ENCODE results near the gene IL15RA. TPM values are rescaled to one million over a fixed set of nuclear protein-coding genes. Genes with fewer than 3 reads are reported as not detected.

The IL15RA gene
- total RNA-seq, 1 donor from 2014 or later = not detected

DNA sequence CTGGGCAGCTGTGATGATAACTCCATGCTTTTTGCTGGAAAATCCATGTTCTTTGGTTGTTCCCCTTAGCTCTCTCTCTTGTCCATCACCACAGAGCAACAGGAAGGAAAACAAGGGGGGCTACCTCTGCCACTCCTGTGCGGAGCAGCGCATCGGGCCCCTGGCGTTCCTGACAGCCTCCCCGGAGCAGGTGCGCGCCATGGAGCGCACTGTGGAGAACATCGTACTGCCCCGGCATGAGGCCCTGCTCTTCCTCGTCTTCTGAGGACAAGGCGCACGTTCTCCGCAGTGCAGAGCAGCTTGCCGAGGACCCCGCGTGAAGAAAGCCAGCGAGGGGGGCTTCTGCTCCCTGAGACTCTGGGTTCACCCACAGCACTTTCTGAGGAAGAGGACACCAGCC is 40.3 kb downstream of the IL15RA start:
- Histone ChIP-seq H3K4me1 (no peaks in the 10 kb centered on the region), H4K20me1 (ENCODE audit: low read depth) (no peaks in the 10 kb centered on the region), H3K4me3 (no peak overlapping the region), H3K27me3 (no peaks in the 10 kb centered on the region), H3F3A (ENCODE audit: low read depth) (no peaks in the 10 kb centered on the region), H3K27ac (no peak overlapping the region), H3K9me3 (ENCODE audit: low read depth) (no peaks in the 10 kb centered on the region), H3K79me2 (ENCODE audit: low read depth) (no peaks in the 10 kb centered on the region), H3K36me3 (no peaks in the 10 kb centered on the region), H3K9ac (no peak overlapping the region), H2AFZ (replicated peaks) (no peak overlapping the region), H3K4me2 (no peak overlapping the region)
- Mint-ChIP-seq H3K36me3 (peaks cover 31% of the 10 kb centered on the region), H3K9me3 (no peaks in the 10 kb centered on the region), H3K4me3 (no peak overlapping the region), H3K4me1 (no peaks in the 10 kb centered on the region), H3K27ac (no peak overlapping the region), H3K27me3 (ENCODE audit: insufficient read depth, low read depth) (peaks cover 2% of the 10 kb centered on the region)
- DNase-seq (ENCODE audit: low spot score) = no peak
- TF ChIP-seq EZH2 (IDR thresholded peaks at IDR 0.05) = no peak

DNA sequence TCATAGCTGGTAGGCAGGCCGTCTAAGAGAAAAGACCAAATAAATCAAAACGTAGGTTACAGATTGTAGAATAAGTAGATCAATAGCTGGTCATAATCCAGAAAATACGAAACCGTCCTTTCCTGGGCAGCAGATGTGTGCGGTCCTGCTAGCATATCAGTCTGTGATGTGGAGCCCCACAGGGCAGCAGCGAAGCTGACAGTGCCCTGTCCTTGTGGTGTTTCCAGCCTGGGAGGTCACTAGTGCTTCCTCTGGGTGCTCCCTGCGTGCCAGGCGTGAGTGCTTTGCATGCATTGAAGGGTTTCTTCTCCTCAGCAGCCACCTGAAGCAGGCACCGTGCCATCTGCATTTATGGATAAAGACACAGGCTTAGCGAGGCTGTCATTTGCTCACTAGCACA is 41.7 kb downstream of the IL15RA start:
- H3F3A ChIP-seq (ENCODE audit: low read depth) = no peaks in the 10 kb centered on the region
- no peaks in the 10 kb centered on the region for H3K79me2 ChIP-seq (ENCODE audit: low read depth)
- no peak overlapping the region for H3K4me3 ChIP-seq
- no peak for DNase-seq (ENCODE audit: low spot score)
- no peaks in the 10 kb centered on the region for H3K9me3 ChIP-seq (ENCODE audit: low read depth)
- Mint-ChIP-seq H3K27me3 (ENCODE audit: insufficient read depth, low read depth) (peaks cover 2% of the 10 kb centered on the region), H3K9me3 (no peaks in the 10 kb centered on the region), H3K4me3 (no peak overlapping the region), H3K4me1 (no peaks in the 10 kb centered on the region), H3K36me3 (peaks cover 35% of the 10 kb centered on the region), H3K27ac (peak overlapping the region; percentile 26)
- no peaks in the 10 kb centered on the region for H4K20me1 ChIP-seq (ENCODE audit: low read depth)
- H3K4me1 ChIP-seq = no peaks in the 10 kb centered on the region
- H3K36me3 ChIP-seq = no peaks in the 10 kb centered on the region
- H2AFZ ChIP-seq (replicated peaks) = no peak overlapping the region
- no peak overlapping the region for H3K4me2 ChIP-seq
- H3K9ac ChIP-seq = no peak overlapping the region
- TF ChIP-seq EZH2phosphoT487 (IDR thresholded peaks at IDR 0.05) = no peak
- TF ChIP-seq EZH2 (IDR thresholded peaks at IDR 0.05) = no peak
- TF ChIP-seq, protein P1, sequence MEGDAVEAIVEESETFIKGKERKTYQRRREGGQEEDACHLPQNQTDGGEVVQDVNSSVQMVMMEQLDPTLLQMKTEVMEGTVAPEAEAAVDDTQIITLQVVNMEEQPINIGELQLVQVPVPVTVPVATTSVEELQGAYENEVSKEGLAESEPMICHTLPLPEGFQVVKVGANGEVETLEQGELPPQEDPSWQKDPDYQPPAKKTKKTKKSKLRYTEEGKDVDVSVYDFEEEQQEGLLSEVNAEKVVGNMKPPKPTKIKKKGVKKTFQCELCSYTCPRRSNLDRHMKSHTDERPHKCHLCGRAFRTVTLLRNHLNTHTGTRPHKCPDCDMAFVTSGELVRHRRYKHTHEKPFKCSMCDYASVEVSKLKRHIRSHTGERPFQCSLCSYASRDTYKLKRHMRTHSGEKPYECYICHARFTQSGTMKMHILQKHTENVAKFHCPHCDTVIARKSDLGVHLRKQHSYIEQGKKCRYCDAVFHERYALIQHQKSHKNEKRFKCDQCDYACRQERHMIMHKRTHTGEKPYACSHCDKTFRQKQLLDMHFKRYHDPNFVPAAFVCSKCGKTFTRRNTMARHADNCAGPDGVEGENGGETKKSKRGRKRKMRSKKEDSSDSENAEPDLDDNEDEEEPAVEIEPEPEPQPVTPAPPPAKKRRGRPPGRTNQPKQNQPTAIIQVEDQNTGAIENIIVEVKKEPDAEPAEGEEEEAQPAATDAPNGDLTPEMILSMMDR (IDR thresholded peaks at IDR 0.05) = no peak
- H3K27ac ChIP-seq = no peak overlapping the region
- H3K27me3 ChIP-seq = no peaks in the 10 kb centered on the region

DNA sequence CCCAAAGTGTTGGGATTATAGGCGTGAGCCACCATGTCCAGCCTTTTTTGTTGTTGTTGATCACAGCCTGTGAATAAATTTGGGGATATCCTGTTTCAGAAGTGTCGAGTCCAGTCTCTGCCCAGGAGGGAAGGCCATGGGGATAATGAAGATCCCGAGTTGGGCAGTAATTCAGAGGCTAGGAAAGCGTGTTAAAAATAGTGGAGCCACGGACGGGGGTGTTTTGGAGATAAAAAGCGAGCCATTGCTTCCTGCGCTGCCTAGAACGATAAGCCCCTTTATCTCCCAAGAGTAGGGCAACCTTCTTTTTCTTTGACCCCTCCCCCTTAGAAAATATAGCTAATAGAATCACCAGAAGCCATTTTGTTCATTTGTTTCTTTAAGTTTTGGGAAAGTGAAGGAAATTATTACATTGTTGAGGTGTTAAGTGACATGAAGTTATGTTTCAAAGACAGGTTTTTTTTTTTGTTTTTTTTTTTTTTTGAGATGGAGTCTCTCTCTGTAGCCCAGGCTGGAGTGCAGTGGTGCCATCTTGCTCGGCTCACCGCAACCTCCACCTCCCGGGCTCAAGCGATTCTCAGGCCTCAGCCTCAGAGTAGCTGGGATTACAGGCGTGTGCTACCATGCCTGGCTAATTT is 43.3 kb downstream of the IL15RA start:
- H3K27ac Mint-ChIP-seq = no peak overlapping the region

DNA sequence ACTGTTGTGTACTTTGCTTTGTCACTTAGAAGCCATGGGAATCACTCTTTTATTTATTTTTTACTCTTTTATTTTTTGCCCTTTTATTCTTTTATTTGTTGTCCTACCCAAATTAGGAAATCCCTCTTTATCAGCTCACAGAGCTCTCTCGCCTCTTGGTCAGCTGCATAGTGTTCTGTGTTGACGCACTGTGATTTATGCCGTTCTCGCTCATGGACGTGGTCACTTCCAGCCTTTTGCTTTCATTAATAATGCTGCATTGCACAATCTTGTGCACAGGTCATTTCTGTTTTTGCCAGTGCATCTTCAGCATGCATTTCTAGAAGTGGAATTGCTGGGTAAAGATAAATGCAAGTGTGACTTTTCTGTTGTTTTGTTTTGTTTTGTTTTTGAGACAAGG is 45.0 kb downstream of the IL15RA start:
- H3K4me1 Mint-ChIP-seq = no peaks in the 10 kb centered on the region
- no peak overlapping the region for H3K27ac Mint-ChIP-seq
- H3K4me2 ChIP-seq = no peak overlapping the region
- peaks cover 2% of the 10 kb centered on the region for H3K27me3 Mint-ChIP-seq (ENCODE audit: insufficient read depth, low read depth)
- no peak overlapping the region for H3K27ac ChIP-seq
- H3K4me1 ChIP-seq = no peaks in the 10 kb centered on the region
- H3K27me3 ChIP-seq = no peaks in the 10 kb centered on the region
- no peaks in the 10 kb centered on the region for H3K9me3 Mint-ChIP-seq
- H2AFZ ChIP-seq (replicated peaks) = no peak overlapping the region
- no peak for DNase-seq (ENCODE audit: low spot score)
- H3K4me3 ChIP-seq = no peak overlapping the region
- no peaks in the 10 kb centered on the region for H4K20me1 ChIP-seq (ENCODE audit: low read depth)
- no peak overlapping the region for H3K4me3 Mint-ChIP-seq
- H3K9ac ChIP-seq = no peak overlapping the region
- H3K9me3 ChIP-seq (ENCODE audit: low read depth) = no peaks in the 10 kb centered on the region
- H3K36me3 Mint-ChIP-seq = peaks cover 36% of the 10 kb centered on the region
- H3K36me3 ChIP-seq = peaks cover 7% of the 10 kb centered on the region
- TF ChIP-seq, protein P1 (IDR thresholded peaks at IDR 0.05) = no peak
- no peak for TF ChIP-seq EZH2 (IDR thresholded peaks at IDR 0.05)
- no peak for TF ChIP-seq EZH2phosphoT487 (IDR thresholded peaks at IDR 0.05)
- no peaks in the 10 kb centered on the region for H3F3A ChIP-seq (ENCODE audit: low read depth)
- H3K79me2 ChIP-seq (ENCODE audit: low read depth) = no peaks in the 10 kb centered on the region

More for the DNA sequence above, 43.3 kb downstream of the IL15RA start:
- peaks cover 2% of the 10 kb centered on the region for H3K27me3 Mint-ChIP-seq (ENCODE audit: insufficient read depth, low read depth)
- Histone ChIP-seq H3K27me3 (no peaks in the 10 kb centered on the region), H3F3A (ENCODE audit: low read depth) (no peaks in the 10 kb centered on the region), H3K4me1 (no peaks in the 10 kb centered on the region), H3K36me3 (peaks cover 5% of the 10 kb centered on the region), H3K27ac (no peak overlapping the region), H3K4me2 (no peak overlapping the region), H3K9ac (no peak overlapping the region), H3K4me3 (no peak overlapping the region), H4K20me1 (ENCODE audit: low read depth) (no peaks in the 10 kb centered on the region), H3K79me2 (ENCODE audit: low read depth) (no peaks in the 10 kb centered on the region), H2AFZ (replicated peaks) (no peak overlapping the region), H3K9me3 (ENCODE audit: low read depth) (no peaks in the 10 kb centered on the region)
- H3K36me3 Mint-ChIP-seq = peaks cover 39% of the 10 kb centered on the region
- no peak overlapping the region for H3K4me3 Mint-ChIP-seq
- TF ChIP-seq EZH2phosphoT487 (IDR thresholded peaks at IDR 0.05) (no peak), EZH2 (IDR thresholded peaks at IDR 0.05) (no peak)
- TF ChIP-seq, protein P1 (IDR thresholded peaks at IDR 0.05) = no peak
- H3K4me1 Mint-ChIP-seq = no peaks in the 10 kb centered on the region
- H3K9me3 Mint-ChIP-seq = no peaks in the 10 kb centered on the region
- DNase-seq (ENCODE audit: low spot score) = no peak

Measured in neural progenitor cell (in vitro differentiated cells).